Measurements from ENCODE around the gene TMOD1. TPM values are rescaled to one million over a fixed set of nuclear protein-coding genes. Genes with fewer than 3 reads are reported as not detected.
A peak's percentile ranks its signal among the peaks of the same experiment; 100 is the strongest.
"Not testable (repeated sequence)": the region's sequence is repeated elsewhere in the genome, so short reads cannot be mapped to it uniquely, and the experiment has no call there.

TMOD1 gene
- total RNA-seq, 1 donor from 2014 or later: 10.6 TPM

GRCh38 chr9:97563458-97564135 is 62.1 kb downstream of the TMOD1 start:
- DNase-seq (ENCODE audit: low spot score): no peak
- no peak for ATAC-seq

- peak; percentile 47 for DNase-seq (ENCODE audit: low spot score)
- peak; percentile 49 for ATAC-seq
Observed at GRCh38 chr9:97564291-97565175, 63.1 kb downstream of the TMOD1 start.

GRCh38 chr9:97565262-97565661 is 63.8 kb downstream of the TMOD1 start:
- no peak for ATAC-seq
- DNase-seq (ENCODE audit: low spot score): peak; percentile 33

GRCh38 chr9:97567182-97567893 is 65.9 kb downstream of the TMOD1 start:
- ATAC-seq (no peak), DNase-seq (ENCODE audit: low spot score) (peak; percentile 39)

GRCh38 chr9:97567894-97568202 is 66.4 kb downstream of the TMOD1 start:
- no peak for ATAC-seq
- DNase-seq (ENCODE audit: low spot score): no peak

- DNase-seq (ENCODE audit: low spot score) (peak; percentile 22), ATAC-seq (no peak)
Observed at GRCh38 chr9:97568461-97569275, 67.2 kb downstream of the TMOD1 start.

- DNase-seq (ENCODE audit: low spot score): peak; percentile 94
- peak; percentile 83 for ATAC-seq
Observed at GRCh38 chr9:97570899-97571298, 69.4 kb downstream of the TMOD1 start.

- ATAC-seq (peak; percentile 9), DNase-seq (ENCODE audit: low spot score) (peak; percentile 55)
Observed at GRCh38 chr9:97571664-97572063, 70.2 kb downstream of the TMOD1 start.

GRCh38 chr9:97572196-97572891 is 70.9 kb downstream of the TMOD1 start:
- peak; percentile 80 for ATAC-seq
- peak; percentile 83 for DNase-seq (ENCODE audit: low spot score)

- no peak for ATAC-seq
- no peak for DNase-seq (ENCODE audit: low spot score)
Observed at GRCh38 chr9:97572892-97573365, 71.5 kb downstream of the TMOD1 start.

GRCh38 chr9:97573482-97574073 is 72.1 kb downstream of the TMOD1 start:
- no peak for ATAC-seq
- DNase-seq (ENCODE audit: low spot score): no peak

- DNase-seq (ENCODE audit: low spot score); ATAC-seq: not testable (repeated sequence)
Observed at GRCh38 chr9:97574101-97574571, 72.7 kb downstream of the TMOD1 start.

- ATAC-seq; DNase-seq (ENCODE audit: low spot score): not testable (repeated sequence)
Observed at GRCh38 chr9:97574921-97575672, 73.6 kb downstream of the TMOD1 start.

GRCh38 chr9:97575673-97576200 is 74.3 kb downstream of the TMOD1 start:
- DNase-seq (ENCODE audit: low spot score): peak; percentile 31
- ATAC-seq: no peak

- ATAC-seq (no peak), DNase-seq (ENCODE audit: low spot score) (peak; percentile 36)
Observed at GRCh38 chr9:97577051-97577450, 75.6 kb downstream of the TMOD1 start.

- no peak for ATAC-seq
- DNase-seq (ENCODE audit: low spot score): peak; percentile 38
Observed at GRCh38 chr9:97578846-97579245, 77.4 kb downstream of the TMOD1 start.

GRCh38 chr9:97579914-97580313 is 78.4 kb downstream of the TMOD1 start:
- DNase-seq (ENCODE audit: low spot score) (peak; percentile 10), ATAC-seq (no peak)

- not testable (repeated sequence) for ATAC-seq; DNase-seq (ENCODE audit: low spot score)
Observed at GRCh38 chr9:97581590-97581989, 80.1 kb downstream of the TMOD1 start.
